NCI-H1092 treated with DMSO at 0.1 percent for 48 hours (cell line): ENCODE data around the gene KREMEN2.
A peak's percentile ranks its signal among the peaks of the same experiment; 100 is the strongest.

ENCODE experiments used
- DNase-seq: peaks from one replicate; lab custom pipeline; 2025; lab: John Stamatoyannopoulos, UW

KREMEN2 gene

GRCh38 chr16:3004781-3005284, 40.8 kb downstream of the KREMEN2 start:
- DNase-seq = peak; percentile 20

GRCh38 chr16:3007059-3007956, 43.2 kb downstream of the KREMEN2 start:
- DNase-seq = no peak

- DNase-seq = no peak
Measured at GRCh38 chr16:3007957-3008689, 44.0 kb downstream of the KREMEN2 start.

- DNase-seq = no peak
Measured at GRCh38 chr16:3008690-3009037, 44.6 kb downstream of the KREMEN2 start.

GRCh38 chr16:3009568-3010390, 45.7 kb downstream of the KREMEN2 start:
- DNase-seq = no peak

- no peak for DNase-seq
Measured at GRCh38 chr16:3010510-3010909, 46.4 kb downstream of the KREMEN2 start.

GRCh38 chr16:3012246-3012645, 48.2 kb downstream of the KREMEN2 start:
- DNase-seq = peak; percentile 64

- DNase-seq = peak; percentile 65
Measured at GRCh38 chr16:3012828-3013420, 48.8 kb downstream of the KREMEN2 start, which contains the start of gene CLDN9. Gene CLDN9 (plus strand): TSS chr16:3012923. CDS start chr16:3013363, 440 bp downstream.

- no peak for DNase-seq
Measured at GRCh38 chr16:3013491-3013951, 49.4 kb downstream of the KREMEN2 start.

GRCh38 chr16:3013998-3014690, 50.1 kb downstream of the KREMEN2 start:
- DNase-seq = no peak

GRCh38 chr16:3014971-3015370, 50.9 kb downstream of the KREMEN2 start:
- DNase-seq = no peak

- no peak for DNase-seq
Measured at GRCh38 chr16:3015865-3016521, 51.9 kb downstream of the KREMEN2 start.

- no peak for DNase-seq
Measured at GRCh38 chr16:3017344-3017743, 53.3 kb downstream of the KREMEN2 start.
